ENCODE data around the gene ACTA1. TPM values are rescaled to one million over a fixed set of nuclear protein-coding genes. Genes with fewer than 3 reads are reported as not detected.

Gene ACTA1
- polyA plus RNA-seq, 1 donor from 2014 or later, result not detected

- peaks cover 0 to 3% (median 2%) of the 10 kb centered on the region in 3 donors for H3K4me1 Mint-ChIP-seq
- H3K27ac Mint-ChIP-seq, result no peak overlapping the region
- H3K4me3 Mint-ChIP-seq, result no peak overlapping the region
- no peaks in the 10 kb centered on the region for H3K9me3 Mint-ChIP-seq
- H3K27me3 Mint-ChIP-seq, result peaks cover 13% of the 10 kb centered on the region
- H3K36me3 Mint-ChIP-seq, result no peaks in the 10 kb centered on the region
These were observed 49.9 kb downstream of the ACTA1 start for GRCh38 chr1:229383961-229384360.

- peaks cover 12% of the 10 kb centered on the region for H3K27me3 Mint-ChIP-seq
- no peaks in the 10 kb centered on the region for H3K36me3 Mint-ChIP-seq
- H3K4me1 Mint-ChIP-seq, result peaks cover 0 to 4% (median 2%) of the 10 kb centered on the region in 3 donors
- H3K27ac Mint-ChIP-seq, result no peak overlapping the region
- no peaks in the 10 kb centered on the region for H3K9me3 Mint-ChIP-seq
- H3K4me3 Mint-ChIP-seq, result no peak overlapping the region
These were observed 50.7 kb downstream of the ACTA1 start for GRCh38 chr1:229383188-229383587.

Other genes with a start within 250 kb of the ACTA1 start
- 37.8 TPM for gene RAB4A, start 163.0 kb downstream of the ACTA1 start, polyA plus RNA-seq
- gene CCSAP, start 91.0 kb downstream of the ACTA1 start, polyA plus RNA-seq, result 2.2 TPM
- 16.3 TPM for gene NUP133, start 74.2 kb upstream of the ACTA1 start, polyA plus RNA-seq
- gene ABCB10, start 124.6 kb upstream of the ACTA1 start, polyA plus RNA-seq, result 3.9 TPM
- 7.6 TPM for gene TAF5L, start 192.0 kb upstream of the ACTA1 start, polyA plus RNA-seq
- 5.6 TPM for gene URB2, start 192.2 kb upstream of the ACTA1 start, polyA plus RNA-seq

Measured in IgD-negative memory B cell (primary cell).